GM21381 (cell line): ENCODE measurements around the gene BHLHE40.
"Not testable (repeated sequence)": the region's sequence is repeated elsewhere in the genome, so short reads cannot be mapped to it uniquely, and the experiment has no call there.

Source experiments
- ATAC-seq: cut with Tn5 transposase; IDR thresholded peaks from one replicate; pipeline ENCODE4 v1.9.1; 2021; ENCODE audit warnings: mild to moderate bottlenecking, moderate library complexity; ENCODE audit not compliant: unreplicated experiment

Gene BHLHE40

DNA sequence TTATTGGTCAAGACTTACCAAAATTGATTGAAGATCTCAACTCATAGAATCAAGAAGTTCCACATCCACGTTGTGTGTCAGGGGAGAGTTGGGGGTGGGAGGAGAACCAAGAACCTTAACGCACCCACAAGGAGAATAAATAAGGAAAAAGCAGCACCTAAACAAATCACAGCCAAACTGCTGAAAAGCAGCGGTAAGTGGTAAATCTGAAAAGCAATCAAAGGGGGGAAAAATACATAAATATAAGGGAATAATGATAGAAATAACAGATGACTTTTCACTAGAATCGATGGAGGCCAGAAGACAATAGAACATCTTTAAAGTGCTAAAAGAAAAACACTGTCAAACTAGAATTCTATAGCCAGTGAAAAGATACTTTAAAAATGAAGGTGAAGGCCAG, 20.1 kb upstream of the BHLHE40 start:
- no peak for ATAC-seq

DNA sequence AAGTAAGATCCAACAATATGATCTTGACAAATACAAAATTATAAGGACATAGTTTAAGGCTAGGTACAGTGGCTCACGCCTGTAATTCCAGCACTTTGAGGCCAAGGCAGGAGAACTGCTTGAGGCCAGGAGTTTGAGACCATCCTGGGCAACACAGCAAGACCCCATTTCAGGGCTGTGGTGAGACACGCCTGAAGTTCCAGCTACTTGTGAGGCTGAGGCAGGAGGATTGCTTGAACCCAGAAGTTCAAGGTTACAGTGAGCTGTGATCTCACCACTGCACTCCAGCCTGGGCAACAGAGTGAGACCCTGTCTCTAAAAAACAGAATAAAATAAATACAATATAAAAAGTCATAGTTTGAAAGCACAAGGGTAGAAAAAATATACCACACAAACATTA, 17.4 kb upstream of the BHLHE40 start:
- not testable (repeated sequence) for ATAC-seq

DNA sequence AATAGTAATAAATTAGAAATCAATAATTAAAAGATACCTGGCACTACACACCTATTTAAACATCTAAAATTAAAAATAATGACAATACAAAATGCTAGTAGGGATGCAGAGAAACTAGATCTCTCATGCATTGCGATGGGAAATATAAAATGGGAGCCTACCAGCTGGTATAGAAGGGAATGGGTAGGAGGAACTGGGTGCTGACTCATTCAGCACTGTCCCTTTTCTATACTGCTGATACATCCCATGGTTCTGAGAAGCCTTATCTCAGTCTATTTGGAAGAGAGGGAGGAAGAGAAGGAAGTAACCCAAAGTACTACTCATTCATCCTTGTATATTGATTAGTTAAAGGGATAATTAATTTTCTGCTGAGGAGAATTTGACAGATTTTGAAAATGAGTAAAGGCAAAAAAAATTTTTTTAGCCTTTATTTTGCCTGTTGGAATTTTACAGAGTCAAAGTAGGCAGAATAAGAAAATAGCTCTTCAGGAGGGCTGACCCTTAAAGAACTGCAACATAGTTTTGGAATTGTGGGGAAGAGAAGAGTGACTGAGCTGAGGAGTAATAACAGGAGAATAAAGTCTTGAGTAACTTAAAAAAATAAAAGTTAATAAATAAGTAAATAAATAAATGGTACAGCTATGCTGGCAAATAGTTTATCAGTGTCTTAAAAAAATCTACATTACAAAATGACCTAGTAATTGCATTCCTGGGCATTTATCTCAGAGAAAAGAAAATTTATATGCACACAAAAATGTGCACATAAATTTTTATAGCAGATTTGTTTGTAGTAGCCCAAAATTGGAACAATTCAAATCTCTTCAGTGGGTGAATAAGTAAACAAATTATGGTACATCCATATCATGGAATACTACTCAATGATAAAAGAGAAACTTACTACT, 15.3 kb upstream of the BHLHE40 start:
- ATAC-seq = no peak

DNA sequence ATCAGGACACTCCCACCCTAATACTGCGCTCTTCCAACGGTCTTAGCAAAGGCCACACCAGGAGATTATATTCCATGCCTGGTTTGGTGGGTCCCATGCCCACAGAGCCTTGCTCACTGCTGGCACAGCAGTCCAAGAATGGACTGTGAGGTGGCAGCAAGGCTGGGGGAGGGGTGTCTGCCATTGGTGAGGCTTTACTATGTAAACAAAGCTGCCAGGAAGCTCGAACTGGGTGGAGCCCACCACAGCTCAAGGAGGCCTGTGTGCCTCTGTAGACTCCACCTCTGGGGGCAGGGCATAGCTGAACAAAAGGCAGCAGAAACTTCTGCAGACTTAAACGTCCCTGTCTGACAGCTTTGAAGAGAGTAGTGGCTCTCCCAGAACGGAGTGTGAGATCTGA, 13.2 kb upstream of the BHLHE40 start:
- not testable (repeated sequence) for ATAC-seq

DNA sequence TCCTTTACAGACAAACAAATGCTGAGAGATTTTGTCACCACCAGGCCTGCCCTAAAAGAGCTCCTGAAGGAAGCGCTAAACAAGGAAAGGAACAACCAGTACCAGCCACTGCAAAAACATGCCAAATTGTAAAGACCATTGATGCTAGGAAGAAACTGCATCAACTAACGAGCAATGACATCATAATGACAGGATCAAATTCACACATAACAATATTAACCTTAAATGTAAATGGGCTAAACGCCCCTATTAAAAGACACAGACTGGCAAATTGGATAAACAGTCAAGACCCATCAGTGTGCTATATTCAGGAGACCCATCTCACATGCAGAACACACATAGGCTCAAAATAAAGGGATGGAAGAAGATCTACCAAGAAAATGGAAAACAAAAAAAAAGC, 11.6 kb upstream of the BHLHE40 start:
- not testable (repeated sequence) for ATAC-seq

DNA sequence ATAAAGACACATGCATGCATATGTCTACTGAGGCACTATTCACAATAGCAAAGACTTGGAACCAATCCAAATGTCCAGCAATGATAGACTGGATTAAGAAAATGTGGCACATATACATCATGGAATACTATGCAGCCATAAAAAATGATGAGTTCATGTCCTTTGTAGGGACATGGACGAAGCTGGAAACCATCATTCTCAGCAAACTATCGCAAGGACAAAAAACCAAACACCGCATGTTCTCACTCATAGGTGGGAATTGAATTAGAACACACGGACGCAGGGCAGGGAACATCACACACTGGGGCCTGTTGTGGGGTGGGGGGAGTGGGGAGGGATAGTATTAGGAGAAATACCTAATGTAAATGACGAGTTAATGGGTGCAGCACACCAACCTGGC, 7.8 kb upstream of the BHLHE40 start:
- not testable (repeated sequence) for ATAC-seq

DNA sequence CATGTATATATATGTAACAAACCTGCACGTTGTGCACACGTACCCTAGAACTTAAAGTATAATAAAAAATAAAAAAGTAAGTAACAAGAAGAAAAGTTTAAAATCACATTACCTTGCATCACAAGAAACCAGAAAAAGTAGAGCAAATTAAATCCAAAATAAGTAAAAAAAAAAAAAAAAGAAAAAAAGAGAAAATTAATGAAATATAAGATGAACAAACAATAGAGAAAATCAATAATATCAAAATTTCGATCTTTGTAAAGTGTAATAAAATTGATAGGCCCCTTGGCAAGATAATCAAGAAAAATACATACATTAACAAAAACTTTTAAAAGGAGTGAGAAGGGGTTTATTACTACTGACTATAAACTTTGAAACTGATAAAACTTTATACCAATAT, 7.4 kb upstream of the BHLHE40 start:
- ATAC-seq = no peak

DNA sequence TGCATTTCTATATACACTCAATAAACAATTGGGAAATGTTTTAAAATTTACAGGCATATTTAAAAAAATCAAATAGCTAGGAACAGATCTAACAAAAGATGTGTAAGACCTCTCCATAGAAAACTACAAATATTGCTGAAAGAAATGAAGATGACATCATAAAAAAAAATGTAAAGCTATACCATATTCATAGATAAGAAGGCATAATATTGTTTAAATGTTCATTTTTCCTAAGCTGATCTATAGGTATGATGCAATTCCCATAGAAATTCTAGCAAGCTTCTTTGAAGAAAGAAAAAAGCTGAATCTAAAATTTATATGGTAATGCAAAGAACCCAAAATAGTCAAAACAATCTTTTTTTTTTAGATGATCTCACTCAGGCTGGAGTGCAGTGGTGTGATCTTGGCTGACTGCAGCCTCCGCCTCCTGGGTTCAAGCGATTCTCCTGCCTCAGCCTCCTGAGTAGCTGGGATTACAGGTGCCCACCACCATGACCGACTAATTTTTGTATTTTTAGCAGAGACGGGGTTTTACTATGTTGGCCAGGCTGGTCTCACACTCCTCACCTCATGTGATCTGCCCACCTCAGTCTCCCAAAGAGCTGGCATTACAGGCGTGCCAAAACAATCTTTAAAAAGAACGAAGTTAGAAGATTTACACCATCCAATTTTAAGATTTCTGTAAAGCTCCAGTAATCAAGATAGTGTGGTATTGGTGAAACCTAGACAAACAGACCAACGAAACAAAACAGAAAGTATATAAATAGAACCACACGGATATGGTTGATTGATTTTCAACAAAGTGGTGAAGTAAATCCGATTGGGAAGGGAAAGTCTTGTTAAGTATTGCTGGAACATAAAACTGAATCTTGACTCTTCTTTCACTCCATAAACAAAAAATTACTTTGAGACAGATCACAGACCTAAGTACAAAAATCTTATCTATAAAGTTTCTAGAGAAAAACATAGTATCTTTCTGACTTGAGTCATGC, 6.3 kb upstream of the BHLHE40 start:
- peak; percentile 25 for ATAC-seq

DNA sequence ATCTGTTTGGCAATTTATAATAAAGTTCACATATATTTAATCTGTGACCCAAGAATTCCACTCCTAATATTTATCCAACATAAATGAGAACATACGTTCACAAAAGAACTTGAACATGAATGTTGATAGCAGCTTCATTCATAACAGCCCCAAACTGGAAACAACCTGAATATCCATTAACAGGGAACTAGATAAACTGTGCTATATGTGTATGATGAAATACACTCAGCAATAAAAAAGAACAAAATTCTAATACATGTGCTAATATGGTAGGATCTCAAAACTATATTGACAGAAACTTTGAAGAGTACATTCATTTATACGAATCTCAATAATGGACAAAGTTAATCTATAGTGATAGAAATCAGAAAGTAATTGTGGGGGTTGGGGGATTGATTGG, 5.1 kb upstream of the BHLHE40 start:
- ATAC-seq = no peak

DNA sequence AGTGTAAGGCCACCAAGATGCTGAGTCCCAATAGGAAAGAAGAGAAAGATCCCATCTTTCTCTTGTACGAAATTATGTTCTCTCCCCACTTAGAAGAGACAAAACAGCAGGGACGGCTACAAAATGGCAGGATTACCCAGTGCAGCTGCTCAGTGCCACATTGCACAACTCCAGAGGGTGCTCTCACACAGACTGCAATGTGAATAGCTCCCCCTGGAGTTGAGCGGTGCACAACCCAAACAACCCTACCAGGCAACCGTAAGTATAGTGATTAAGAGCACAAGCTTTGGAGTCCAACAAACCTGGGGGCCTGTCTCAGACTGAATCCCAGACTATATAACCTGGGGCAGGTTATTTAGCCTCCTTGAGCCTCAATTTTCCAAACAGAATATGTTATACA, 3.1 kb upstream of the BHLHE40 start:
- ATAC-seq = no peak

DNA sequence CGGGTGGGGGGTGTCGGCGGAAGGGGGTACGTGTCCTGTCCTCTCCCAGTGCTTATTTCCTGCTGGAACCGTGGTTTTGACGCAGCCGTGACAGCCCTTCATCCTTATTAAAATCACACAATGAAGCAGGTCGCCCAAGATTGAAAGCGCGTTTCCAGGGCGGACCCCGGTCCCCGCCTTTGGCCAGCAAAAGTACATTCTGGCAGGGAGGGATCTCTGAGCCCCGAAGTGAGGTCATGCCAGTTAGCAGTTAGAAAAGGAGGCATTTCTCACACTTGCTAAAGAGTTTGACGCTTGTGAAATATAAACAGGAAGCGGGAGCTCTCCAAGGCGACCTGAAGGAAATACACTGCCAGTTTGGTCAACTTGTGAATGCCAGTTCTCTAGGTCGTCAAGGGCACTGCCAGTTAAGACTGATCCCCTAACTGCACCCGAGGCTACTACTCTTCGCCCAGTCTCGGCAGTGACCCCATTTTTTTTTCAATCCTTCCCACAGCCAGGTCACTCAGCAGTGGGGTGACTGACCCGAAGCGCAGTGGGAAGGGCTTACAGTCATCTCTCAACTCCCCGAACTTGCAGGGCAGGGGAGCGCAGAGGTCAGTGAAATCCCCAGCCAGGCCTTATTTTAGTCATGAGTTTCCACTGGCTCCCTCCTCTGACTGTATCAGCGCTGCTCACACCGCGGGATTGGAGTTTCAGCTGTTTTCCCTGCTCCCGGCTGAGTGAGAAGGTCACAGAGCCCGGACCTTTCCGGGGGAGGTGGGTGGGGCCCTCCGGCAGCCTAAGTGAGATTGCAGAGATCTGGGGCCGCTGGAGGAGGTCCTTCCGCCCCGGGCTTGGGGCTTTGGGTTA, 2.0 kb upstream of the BHLHE40 start:
- peak; percentile 34 for ATAC-seq

DNA sequence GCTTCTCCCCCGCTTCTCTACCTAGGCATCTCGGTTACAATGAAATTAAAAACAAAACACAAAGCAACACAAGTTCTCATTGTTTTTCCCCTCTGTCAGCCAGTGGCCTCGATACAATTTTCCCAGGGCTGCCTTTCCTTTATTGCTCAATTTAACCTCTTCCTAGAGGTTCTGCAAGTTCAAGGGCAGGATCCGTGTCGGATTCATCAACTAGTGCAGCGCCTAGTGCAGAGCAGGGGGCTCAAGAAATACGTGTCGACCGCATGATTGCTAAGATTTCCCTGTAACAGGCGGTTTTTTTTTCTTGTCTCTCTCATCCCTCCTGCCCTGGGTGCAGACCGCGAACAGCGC, 1.4 kb upstream of the BHLHE40 start:
- ATAC-seq = no peak

DNA sequence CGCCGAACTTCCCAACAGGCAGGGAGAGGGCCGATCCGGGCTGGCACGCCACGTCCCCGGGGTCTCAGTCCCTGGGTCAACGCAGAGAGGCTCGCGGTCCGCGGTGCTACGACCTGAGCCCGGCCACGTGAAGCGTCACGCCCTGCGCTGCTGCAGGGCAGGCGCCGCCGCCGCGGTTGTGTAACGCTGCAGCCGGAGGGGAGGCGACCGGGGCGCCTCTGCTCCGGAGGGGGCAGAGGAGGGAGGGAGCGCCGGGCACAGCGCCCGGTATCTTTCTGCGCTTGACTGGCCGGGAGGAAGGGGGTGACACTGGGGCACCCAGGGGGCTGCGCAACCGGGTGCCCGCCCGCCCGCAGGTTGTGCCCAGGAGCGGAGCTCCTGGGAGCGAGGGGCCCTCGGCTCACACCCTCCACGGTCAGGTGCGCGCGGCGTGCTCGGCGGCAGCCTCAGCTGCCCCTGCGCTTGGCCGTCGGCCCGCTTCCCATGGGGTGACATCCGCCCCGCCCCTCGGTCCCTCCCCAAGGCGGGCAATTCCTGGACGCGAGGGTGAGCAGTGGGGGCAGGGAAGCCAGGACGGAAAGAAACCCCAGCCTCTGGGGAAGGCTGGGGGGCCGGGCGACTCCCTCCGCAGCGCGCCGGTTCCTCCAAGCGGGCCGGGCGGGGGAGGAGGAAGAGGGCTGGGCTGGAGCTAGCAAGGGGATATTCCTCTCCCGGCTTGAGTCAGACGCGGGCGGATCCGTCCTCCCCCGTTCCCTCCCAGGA, 852 bp upstream of the BHLHE40 start:
- ATAC-seq = peak; percentile 40

DNA sequence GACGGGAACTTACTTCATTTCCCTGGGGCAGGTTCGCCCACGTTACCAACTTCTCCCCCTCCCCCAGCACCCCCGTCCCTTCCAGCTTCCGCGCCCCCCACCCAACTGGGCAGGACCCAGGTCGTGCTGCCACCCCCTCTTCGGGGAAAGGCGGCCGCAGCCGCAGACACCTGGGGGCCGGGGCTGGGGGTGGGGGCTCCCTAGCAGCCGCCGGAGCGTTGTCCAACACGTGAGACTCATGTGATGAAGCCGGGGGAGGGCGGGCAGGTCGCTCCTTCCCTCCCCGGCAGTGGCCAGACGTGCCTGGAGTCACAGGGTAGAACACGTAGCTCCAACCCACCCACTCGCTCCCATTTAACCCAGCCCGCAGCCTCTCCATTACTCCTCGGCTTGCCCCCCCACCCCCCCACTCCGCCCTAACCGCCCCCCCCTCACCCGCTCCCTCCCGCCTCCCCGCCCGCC, 240 bp upstream of the BHLHE40 start:
- ATAC-seq = peak; percentile 41

DNA sequence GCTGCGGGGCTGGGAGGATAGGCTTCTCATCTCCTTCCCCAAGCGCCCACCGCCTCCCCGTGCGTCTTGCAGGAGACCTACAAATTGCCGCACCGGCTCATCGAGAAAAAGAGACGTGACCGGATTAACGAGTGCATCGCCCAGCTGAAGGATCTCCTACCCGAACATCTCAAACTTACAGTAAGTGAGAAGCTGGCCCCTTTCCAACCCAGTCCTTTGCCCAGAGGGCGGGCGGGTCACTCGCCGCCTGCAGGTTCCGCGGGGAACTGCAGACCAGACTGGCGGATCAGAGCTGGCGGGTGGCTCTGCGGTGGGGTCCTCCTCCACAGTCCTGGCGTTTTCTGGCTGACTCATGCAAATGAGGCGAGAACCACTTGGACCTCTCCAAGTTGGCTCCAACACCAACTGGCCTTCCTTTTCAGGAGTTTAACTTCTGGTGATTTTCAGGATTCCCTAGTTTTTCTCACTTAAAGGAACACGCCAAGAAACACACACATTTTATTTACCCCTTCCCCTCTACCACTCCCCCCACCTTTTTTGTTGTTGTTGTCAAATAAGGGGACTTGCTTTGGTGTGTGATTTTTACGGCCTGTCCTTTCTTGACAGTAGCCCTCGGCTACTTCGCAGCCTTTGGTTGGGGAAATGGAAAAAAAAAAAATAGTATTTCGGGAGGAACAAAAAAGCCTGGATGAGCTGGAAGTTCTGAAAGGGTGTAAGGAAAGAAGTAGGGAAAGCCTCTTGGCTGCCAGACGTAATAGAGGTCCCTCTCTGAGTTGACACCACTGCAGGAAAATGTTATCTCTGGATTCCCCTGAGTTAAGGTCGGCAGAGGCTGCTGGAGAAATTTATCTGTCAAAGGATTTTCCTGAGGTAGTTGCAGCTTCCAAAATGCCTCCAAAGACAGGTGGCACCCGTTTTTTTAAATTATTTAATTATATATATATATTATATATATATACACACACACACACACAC, 1.3 kb downstream of the BHLHE40 start:
- peak; percentile 17 for ATAC-seq

DNA sequence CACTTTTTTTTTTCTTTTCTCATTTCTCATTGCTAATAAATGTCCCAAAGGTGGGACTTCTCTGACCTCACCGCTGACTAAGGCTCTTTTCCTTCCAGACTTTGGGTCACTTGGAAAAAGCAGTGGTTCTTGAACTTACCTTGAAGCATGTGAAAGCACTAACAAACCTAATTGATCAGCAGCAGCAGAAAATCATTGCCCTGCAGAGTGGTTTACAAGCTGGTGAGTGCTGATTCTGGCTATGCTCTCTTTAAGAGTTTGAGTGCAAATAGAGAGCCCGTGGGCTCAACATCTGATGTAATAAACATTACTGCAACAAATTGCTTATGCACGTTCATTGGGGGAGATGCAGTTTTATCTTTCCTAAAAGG, 2.0 kb downstream of the BHLHE40 start:
- no peak for ATAC-seq

DNA sequence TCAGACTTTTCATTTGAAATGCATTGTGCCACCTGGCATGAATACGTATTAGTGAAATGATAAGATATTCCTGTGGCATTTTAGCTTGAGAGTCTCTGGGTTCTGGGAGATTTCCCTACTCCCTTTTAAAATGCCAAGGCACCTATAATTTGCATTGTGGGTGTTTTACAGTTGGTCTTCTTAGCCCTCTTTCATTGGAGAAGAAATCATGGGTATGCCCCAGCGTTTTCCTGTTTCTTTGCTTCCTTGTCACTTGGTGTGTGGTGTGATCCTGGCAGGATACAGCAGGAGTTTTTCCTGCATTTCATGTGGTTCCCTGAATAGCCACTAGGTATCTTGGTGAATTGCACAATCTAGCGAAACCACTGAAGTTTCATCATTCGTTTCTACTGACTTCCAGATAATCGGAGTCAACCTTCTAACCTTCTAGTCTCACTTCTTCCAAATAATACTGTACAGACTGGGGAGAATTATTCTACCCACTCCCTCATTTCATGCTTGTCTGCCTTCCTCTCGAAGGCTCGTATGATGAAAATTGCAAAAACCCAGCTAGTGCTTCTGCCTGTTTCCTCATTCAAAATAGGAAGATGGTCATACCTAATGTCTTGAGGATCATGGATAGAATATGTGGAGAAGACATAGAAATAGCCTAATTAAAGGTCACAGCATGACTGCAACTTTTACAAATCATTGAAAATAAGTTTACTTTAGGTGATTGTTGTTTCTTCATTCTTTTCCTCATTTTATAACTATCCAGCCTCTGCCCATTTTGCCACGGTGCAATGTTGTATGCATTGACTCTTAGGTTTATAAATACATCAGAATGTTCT, 2.6 kb downstream of the BHLHE40 start:
- no peak for ATAC-seq
